GM10266 (cell line): Measurements from ENCODE around the gene SLC46A1.

Source experiments
- DNase-seq: peaks from one replicate; pipeline ENCODE4 v3.0.0; 2012; ENCODE audit errors: extremely low spot score
- TF ChIP-seq, protein P1 (sequence below): IDR thresholded peaks from 2 replicates; pipeline ENCODE4 v1.5.1; 2012; ENCODE audit warnings: mild to moderate bottlenecking, low read depth; ENCODE audit not compliant: control insufficient read depth, insufficient read depth; ENCODE audit errors: missing control alignments

Gene SLC46A1

DNA sequence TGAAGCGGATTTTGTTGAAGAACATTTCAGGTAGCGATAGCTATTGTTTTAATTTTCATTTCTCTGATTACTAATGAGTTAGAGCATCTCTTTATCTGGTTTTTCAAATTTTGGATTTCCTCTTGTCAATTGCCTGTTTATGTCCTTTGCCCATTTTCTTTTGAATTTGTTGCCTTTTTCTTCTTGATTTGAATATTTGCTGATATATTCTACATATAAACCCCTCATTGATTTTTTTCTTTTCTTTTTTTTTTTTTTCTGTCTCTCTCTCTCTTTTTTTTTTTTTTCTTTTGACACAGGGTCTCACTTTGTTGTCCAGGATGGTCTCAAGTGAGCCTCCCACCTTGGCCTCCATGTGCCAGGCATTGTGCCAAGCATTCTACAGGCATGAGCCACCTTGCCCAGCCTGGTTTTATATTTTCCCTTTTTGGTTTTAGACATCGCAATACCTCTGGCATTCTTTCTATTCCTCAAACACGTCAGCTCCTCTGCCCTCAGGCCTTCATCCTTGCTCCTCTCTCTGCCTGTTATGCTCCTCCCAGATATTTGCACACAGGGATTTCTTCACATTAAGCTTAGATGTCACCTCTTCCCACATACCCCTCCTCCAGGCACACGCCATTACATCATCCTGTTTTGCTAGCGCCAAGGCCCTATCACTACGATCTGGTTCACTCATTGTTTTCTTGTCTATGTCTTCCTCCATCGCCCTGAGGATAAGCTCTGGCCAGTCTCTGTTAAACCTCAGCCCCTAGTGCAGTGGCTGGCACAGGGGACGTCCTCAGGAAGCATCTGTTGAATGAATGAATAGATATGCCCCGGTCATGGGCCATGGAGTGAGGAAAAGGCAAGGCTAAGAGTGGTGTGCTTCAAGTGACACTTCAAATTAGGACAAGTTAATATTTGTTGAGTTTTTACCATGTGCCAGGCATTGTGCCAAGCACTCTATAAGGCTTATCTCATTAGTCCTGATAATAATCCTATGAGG, 25.9 kb downstream of the SLC46A1 start:
- TF ChIP-seq, protein P1, sequence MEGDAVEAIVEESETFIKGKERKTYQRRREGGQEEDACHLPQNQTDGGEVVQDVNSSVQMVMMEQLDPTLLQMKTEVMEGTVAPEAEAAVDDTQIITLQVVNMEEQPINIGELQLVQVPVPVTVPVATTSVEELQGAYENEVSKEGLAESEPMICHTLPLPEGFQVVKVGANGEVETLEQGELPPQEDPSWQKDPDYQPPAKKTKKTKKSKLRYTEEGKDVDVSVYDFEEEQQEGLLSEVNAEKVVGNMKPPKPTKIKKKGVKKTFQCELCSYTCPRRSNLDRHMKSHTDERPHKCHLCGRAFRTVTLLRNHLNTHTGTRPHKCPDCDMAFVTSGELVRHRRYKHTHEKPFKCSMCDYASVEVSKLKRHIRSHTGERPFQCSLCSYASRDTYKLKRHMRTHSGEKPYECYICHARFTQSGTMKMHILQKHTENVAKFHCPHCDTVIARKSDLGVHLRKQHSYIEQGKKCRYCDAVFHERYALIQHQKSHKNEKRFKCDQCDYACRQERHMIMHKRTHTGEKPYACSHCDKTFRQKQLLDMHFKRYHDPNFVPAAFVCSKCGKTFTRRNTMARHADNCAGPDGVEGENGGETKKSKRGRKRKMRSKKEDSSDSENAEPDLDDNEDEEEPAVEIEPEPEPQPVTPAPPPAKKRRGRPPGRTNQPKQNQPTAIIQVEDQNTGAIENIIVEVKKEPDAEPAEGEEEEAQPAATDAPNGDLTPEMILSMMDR: no peak
- no peak for DNase-seq

DNA sequence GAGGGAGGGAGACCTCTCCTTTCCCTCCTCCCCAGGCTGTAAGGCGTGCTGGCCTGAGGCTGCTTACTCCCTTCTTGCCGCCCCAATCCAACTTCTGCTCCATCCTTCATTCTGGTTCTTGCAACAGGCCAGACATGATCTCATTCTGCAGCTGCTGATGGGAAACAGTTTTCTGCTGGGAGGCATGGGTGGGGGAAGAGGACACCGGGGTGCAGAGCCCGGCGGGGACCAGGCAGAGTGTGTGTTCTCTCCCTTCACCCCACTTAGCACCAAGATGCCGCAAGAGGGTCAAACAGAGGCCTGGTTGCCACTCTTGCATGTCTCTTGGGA, 33.1 kb downstream of the SLC46A1 start:
- DNase-seq: no peak
- TF ChIP-seq, protein P1: no peak

DNA sequence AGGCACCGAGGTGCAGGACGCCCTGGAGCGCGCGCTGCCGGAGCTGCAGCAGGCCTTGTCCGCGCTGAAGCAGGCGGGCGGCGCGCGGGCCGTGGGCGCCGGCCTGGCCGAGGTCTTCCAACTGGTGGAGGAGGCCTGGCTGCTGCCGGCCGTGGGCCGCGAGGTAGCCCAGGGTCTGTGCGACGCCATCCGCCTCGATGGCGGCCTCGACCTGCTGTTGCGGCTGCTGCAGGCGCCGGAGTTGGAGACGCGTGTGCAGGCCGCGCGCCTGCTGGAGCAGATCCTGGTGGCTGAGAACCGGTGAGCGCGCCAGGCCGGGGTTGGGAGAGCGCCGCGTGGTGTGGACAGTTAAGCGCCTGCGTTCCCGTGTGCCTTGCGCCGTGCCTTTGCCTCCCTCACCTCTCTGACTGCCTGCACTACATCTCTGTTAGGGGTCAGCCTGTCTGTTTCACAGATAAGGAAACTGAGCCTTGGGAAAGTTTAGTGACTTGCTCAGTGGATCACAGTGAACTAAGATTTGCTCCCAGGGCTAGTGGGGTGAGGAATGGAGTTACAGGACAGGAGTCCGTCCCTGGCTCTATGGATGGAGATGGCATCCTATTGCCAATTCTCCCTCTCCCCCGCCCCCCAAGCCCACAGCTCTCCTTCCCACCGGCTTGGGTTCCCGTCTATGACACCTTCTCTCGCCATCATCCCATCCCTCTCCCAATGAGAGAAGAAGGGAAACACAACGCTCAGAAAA, 33.6 kb downstream of the SLC46A1 start:
- peak; percentile 55 for DNase-seq
- TF ChIP-seq, protein P1: no peak

DNA sequence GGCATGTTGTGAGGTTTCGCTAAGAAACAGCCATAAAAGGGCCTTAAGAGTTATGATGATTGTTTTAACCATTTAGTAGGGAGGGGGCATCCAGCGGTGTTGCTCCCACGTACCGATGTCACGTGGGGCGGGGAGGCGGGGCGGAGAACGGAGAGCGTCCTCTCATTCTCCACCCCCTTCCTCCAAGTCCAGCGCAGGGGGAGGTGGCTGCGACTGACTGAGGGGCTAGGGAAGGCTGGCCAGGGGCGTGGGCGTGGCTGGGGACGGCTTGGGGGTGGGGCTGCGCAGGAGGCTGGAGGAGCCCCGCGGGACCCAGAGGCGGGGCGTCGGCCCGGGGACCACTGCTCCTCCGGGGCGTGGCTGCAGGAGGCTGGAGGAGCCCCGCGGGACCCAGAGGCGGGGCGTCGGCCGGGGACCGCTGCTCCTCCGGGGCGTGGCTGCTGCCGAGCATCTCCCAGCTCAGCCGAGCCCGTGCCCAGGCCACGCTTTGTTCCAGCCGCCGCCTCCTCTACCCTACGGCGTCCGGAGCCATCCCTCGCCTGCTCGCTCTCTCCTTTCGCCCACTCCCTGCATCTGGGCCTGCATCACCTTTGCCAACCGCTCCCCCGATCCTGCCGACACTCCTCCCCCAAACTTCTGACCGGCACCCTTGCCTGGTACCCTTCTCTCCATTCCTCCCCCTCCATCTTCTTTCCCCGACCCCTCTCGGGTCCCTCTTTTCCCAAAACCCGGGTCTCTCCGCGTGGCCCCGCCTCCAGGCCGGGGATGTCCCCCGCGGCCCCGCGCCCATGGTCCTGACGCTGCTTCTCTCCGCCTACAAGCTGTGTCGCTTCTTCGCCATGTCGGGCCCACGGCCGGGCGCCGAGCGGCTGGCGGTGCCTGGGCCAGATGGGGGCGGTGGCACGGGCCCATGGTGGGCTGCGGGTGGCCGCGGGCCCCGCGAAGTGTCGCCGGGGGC, 34.5 kb downstream of the SLC46A1 start, which contains the start of gene SARM1:
SARM1 (plus strand) TSS at position 450 of the 958 bp plus-strand sequence; CDS start at position 789, 339 bp downstream.
- TF ChIP-seq, protein P1: no peak
- peak; percentile 98 for DNase-seq

DNA sequence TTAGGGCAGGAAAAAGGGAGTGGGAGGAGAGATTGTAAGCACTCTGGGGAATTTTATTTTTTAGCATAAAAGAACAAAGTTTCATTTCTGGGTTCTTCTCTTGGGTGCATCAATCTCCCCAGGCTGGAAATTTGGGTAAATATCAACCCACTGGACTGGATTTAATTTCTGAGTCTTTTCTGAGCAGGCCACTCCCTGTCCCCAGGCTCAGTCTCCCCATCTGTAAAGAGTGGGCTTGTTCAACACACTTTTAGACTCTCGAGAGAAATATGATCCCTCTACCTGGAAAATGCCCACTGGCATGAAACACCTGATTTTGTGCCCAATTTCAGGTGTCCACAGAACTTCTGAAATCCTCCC, 35.3 kb downstream of the SLC46A1 start:
- no peak for DNase-seq
- TF ChIP-seq, protein P1: no peak

DNA sequence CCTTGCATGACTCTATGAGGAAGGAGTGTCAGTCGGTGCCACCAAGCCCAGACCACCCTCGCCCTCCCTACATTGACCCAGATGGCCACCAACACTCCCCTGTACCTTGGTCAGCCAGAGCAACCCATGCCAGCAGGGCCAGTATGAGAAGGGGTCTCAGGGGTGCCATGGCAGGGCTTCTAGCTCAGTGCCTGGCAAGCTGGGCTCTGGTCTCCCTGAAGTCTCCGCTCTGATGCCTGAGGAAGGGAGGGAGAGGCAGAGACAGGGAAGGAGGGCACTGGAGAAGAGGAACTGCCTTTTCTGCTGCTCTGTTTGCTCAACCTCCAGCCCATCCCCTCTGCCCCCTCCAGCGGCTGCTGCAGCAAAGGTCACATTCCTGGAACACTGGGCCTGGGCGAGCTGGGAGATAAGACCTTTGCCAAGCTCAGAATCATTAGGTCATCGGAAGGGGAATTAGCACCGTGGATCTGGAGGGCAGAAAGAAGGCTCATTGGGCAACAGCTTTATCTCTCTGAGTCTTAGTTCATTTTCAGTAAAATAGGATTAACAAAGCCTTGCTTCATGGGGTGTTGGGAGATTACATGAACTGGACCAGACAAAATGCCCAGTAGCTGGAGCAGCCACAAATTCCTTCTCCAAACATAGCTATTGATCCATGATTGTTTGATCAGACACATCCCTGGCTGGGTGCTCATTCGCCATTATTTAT, 35.8 kb downstream of the SLC46A1 start, which contains the start of gene VTN:
VTN (minus strand) TSS at position 273 of the 709 bp plus-strand sequence; CDS start at position 169, 104 bp downstream.
- no peak for DNase-seq
- TF ChIP-seq, protein P1: no peak
